GM12801 (cell line): Measurements from ENCODE around the gene NCAM1.

Source experiments
- TF ChIP-seq, protein P1 (sequence below): IDR thresholded peaks from one replicate; pipeline ENCODE4 v1.5.1; 2011; ENCODE audit warnings: control low read depth; ENCODE audit not compliant: insufficient read length; ENCODE audit errors: extremely low read depth

The NCAM1 gene

DNA sequence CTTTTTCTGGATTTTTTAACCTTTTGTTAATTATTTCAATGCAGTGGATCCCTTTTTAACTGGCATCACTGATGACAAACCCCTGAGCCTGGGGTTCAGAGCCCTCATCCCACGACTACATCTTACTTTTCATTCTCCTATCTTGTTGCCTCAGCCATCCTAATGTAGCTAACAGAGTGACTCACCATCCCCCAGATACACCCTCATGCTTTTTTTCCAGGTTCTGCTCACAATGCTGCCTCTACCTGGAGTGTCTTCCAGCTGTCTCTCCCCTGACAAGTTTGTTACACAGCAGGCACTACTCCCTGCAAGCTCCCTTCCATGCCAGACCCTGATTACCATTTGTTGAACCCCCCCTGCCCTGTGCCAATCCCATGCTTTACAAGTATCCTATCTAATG is 135.4 kb downstream of the NCAM1 start:
- TF ChIP-seq, protein P1, sequence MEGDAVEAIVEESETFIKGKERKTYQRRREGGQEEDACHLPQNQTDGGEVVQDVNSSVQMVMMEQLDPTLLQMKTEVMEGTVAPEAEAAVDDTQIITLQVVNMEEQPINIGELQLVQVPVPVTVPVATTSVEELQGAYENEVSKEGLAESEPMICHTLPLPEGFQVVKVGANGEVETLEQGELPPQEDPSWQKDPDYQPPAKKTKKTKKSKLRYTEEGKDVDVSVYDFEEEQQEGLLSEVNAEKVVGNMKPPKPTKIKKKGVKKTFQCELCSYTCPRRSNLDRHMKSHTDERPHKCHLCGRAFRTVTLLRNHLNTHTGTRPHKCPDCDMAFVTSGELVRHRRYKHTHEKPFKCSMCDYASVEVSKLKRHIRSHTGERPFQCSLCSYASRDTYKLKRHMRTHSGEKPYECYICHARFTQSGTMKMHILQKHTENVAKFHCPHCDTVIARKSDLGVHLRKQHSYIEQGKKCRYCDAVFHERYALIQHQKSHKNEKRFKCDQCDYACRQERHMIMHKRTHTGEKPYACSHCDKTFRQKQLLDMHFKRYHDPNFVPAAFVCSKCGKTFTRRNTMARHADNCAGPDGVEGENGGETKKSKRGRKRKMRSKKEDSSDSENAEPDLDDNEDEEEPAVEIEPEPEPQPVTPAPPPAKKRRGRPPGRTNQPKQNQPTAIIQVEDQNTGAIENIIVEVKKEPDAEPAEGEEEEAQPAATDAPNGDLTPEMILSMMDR, result no peak

DNA sequence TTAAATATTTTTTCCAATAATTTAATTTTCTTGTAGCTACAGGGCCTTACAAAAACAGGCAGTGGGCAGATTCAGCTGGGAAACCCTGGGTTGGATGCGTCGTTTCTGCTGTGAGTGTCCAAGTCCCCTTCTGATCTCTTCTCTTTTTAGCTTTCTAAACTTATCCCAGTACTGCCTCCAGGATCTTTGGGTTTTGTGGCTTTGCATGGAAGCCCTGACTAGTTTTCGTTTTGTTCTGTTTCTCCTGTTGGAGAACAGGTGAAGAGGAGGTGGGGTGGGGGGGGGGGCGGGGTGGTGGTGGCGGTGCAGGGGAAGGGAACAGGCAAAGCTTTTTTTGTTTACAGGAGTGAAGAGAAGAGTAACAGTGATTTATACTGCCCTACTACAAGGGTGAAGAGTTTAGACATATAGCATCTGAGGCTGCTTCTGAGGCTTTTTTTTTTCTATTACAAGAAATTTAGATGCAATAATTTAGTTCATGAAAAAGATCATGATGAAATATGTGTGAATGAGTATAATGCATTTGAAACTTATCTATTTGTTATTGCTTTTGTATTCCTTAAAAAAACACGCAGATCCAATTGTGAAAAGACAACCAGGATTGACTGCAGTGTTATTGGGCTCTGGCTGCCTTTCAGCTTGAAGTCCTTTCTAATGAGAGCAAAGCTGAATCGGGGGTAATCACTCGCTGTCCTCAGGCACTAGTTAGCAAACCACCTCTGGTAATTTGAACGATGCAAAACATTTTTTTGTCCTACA is 142.9 kb downstream of the NCAM1 start:
- TF ChIP-seq, protein P1, result no peak

- TF ChIP-seq, protein P1, result no peak
These were observed 143.6 kb downstream of the NCAM1 start for GRCh38 chr11:113104691-113105251.

- TF ChIP-seq, protein P1, result no peak
These were observed 144.4 kb downstream of the NCAM1 start for GRCh38 chr11:113105592-113105991.

DNA sequence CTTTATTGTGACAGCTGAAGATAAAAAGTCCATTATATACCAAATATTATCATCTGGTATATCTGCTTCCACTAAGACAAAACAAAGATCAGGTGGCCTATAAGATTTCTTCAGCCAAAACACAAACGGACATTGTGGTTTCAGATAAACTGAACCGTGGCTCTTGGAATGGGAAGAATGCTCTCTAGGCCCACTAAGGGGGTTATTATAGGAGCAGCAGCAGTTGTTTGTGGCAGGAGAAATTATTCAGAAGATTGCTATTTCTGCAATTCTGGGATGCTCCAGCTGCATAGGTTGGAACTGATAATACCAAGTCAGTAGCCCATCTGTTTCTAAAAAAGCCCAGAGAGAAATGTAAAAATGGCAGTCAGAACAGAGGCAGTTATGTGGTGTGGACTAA is 145.3 kb downstream of the NCAM1 start:
- TF ChIP-seq, protein P1, result no peak

DNA sequence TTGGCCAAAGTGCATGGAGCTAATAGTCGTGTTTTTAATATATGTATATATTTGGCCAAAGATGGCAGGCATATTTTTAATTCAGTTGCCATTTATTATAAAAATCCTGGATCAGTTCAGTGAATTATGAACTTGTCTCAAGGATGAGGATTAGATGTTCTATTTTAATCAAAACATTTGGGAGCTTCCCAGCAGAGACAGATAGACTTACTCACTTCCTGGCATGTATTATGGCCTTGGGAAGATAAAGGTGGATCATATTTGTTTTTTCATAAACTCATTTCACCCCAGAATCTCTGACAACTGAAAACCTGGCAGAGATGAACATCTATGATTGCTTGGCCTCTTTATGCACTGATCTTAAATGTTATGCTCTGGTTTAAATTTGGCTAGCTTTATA is 148.8 kb downstream of the NCAM1 start:
- TF ChIP-seq, protein P1, result no peak

GRCh38 chr11:113111156-113111555 is 149.9 kb downstream of the NCAM1 start:
- TF ChIP-seq, protein P1, result no peak
